SU-DHL-6 (cell line): ENCODE measurements around the gene CACNA2D1.

Source experiments
- EZH2phosphoT487 ChIP-seq: fragments of 200-600 bp; sonication (generic), shearing (Covaris generic); conservative IDR thresholded peaks from 2 replicates; pipeline ENCODE4 v1.6.1; 2018; ENCODE audit warnings: mild to moderate bottlenecking, antibody characterized with exemption, low read length, moderate library complexity, mixed read lengths
- TF ChIP-seq, protein P1 (sequence below): fragments of 200-600 bp; sonication (generic); IDR thresholded peaks from one replicate; pipeline ENCODE4 v1.5.1; 2017; ENCODE audit warnings: antibody characterized with exemption, mild to moderate bottlenecking, low read length, moderate library complexity; ENCODE audit not compliant: insufficient read depth, poor library complexity, severe bottlenecking

DNA sequence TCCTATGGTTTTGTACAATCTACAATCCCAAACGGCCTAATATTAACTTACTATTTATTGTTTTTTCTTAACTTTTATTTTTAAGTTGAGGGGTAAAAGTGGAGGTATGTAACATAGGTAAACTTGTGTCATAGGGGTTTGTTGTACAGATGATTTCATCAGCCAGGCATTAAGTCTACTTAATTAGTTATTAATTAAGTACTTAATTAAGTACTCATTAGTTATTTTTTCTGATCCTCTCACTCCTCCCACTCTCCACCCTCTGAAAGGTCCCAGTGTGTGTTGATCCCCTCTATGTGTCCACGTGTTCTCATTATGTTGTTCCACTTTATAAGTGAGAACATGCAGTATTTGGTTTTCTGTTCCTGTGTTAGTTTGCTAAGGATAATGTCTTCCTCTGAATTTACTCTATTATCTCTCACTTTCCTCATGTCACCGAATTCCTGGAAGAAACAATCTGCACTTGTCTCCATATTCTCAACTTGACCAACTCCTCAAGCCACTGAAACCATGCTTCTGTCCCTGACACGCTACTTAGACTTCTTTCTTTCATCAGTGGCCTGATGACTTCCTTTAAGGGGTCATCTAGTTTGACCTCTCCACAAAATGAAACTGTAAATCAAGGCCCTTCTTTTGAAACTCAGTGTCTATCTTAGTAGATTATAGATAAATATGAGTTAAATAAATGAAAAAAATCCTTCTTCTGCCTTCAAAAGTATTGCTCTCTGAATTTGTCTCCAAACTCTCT is 9.1 kb downstream of the CACNA2D1 start:
- TF ChIP-seq, protein P1, sequence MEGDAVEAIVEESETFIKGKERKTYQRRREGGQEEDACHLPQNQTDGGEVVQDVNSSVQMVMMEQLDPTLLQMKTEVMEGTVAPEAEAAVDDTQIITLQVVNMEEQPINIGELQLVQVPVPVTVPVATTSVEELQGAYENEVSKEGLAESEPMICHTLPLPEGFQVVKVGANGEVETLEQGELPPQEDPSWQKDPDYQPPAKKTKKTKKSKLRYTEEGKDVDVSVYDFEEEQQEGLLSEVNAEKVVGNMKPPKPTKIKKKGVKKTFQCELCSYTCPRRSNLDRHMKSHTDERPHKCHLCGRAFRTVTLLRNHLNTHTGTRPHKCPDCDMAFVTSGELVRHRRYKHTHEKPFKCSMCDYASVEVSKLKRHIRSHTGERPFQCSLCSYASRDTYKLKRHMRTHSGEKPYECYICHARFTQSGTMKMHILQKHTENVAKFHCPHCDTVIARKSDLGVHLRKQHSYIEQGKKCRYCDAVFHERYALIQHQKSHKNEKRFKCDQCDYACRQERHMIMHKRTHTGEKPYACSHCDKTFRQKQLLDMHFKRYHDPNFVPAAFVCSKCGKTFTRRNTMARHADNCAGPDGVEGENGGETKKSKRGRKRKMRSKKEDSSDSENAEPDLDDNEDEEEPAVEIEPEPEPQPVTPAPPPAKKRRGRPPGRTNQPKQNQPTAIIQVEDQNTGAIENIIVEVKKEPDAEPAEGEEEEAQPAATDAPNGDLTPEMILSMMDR: no peak
- TF ChIP-seq EZH2phosphoT487: no peak
